Vagina (tissue), 2 donors: ENCODE measurements around the gene PLEKHM3. TPM values are rescaled to one million over a fixed set of nuclear protein-coding genes. Genes with fewer than 3 reads are reported as not detected.

ENCODE experiments used
- DNase-seq, 2 donors: peaks; one replicate each; pipeline ENCODE4 v3.0.0-alpha.2; 2017; ENCODE audit errors: extremely low spot score in 2 of 2
- H3K27ac ChIP-seq: fragments of 200-600 bp; sonication (generic); one replicate; pipeline ENCODE4 v1.5.1; 2019
- H3K27me3 ChIP-seq: fragments of 200-600 bp; sonication (generic); one replicate; pipeline ENCODE4 v1.5.1; 2019
- H3K36me3 ChIP-seq, 2 donors: fragments of 200-600 bp; sonication (generic); one replicate each; pipeline ENCODE4 v1.5.1; 2017 to 2019
- H3K4me1 ChIP-seq: fragments of 200-600 bp; sonication (generic); one replicate; pipeline ENCODE4 v1.5.1; 2019
- H3K4me3 ChIP-seq, 2 donors: fragments of 200-600 bp; sonication (generic); 1 replicate in 1 of 2; 2 replicates in 1 of 2; pipeline ENCODE4 v1.5.1; 2016 to 2019
- H3K9me3 ChIP-seq: fragments of 200-600 bp; sonication (generic); one replicate; pipeline ENCODE4 v1.5.1; 2019
- POLR2A ChIP-seq, 2 donors: fragments of 450-650 bp; IDR thresholded peaks; one replicate each; pipeline ENCODE4 v1.6.1; 2017; ENCODE audit warnings: antibody characterized with exemption in 2 of 2, mild to moderate bottlenecking in 2 of 2, moderate library complexity in 2 of 2
- POLR2AphosphoS5 ChIP-seq, 2 donors: sonication (generic); formaldehyde crosslinking; IDR thresholded peaks; one replicate each; pipeline ENCODE4 v1.9.0; 2017; ENCODE audit warnings: antibody characterized with exemption in 2 of 2, mild to moderate bottlenecking in 2 of 2, low read depth in 1 of 2; ENCODE audit not compliant: insufficient read depth in 1 of 2
- intact Hi-C: fragments of 100-400 bp; cut with DNase I; formaldehyde crosslinking; loops from one replicate; pipeline ENCODE4 v1.15.1; 2023
- total RNA-seq: library from RNA; depleted of rRNA; stranded (reverse); fragments of >200 nt; gene quantifications from one replicate; pipeline ENCODE4 v1.2.3, GENCODE V29; 2016
- TF ChIP-seq, protein P1 (sequence below), 3 experiments: fragments of 450-650 bp in 2 of 3; fragments of 200-600 bp in 1 of 3; sonication (generic) in 1 of 3; IDR thresholded peaks; one replicate each; pipeline ENCODE4 v1.5.1; 2017 to 2019; ENCODE audit warnings: antibody characterized with exemption in 3 of 3, mild to moderate bottlenecking in 2 of 3, moderate library complexity in 2 of 3

PLEKHM3 gene
- total RNA-seq, 1 donor from 2014 or later = 21.4 TPM

- Histone ChIP-seq H3K36me3 (no peaks in the 10 kb centered on the region), H3K9me3 (no peaks in the 10 kb centered on the region), H3K27ac (no peak overlapping the region), H3K27me3 (no peaks in the 10 kb centered on the region), H3K4me3 (no peak overlapping the region), H3K4me1 (no peaks in the 10 kb centered on the region)
- TF ChIP-seq, protein P1, sequence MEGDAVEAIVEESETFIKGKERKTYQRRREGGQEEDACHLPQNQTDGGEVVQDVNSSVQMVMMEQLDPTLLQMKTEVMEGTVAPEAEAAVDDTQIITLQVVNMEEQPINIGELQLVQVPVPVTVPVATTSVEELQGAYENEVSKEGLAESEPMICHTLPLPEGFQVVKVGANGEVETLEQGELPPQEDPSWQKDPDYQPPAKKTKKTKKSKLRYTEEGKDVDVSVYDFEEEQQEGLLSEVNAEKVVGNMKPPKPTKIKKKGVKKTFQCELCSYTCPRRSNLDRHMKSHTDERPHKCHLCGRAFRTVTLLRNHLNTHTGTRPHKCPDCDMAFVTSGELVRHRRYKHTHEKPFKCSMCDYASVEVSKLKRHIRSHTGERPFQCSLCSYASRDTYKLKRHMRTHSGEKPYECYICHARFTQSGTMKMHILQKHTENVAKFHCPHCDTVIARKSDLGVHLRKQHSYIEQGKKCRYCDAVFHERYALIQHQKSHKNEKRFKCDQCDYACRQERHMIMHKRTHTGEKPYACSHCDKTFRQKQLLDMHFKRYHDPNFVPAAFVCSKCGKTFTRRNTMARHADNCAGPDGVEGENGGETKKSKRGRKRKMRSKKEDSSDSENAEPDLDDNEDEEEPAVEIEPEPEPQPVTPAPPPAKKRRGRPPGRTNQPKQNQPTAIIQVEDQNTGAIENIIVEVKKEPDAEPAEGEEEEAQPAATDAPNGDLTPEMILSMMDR (IDR thresholded peaks at IDR 0.05) = no peak
- TF ChIP-seq POLR2A (IDR thresholded peaks at IDR 0.05) = no peak
- TF ChIP-seq POLR2AphosphoS5 (IDR thresholded peaks at IDR 0.05; ENCODE audit: insufficient read depth in 1 of 2, low read depth in 1 of 2) = no peak
- intact Hi-C loops = no loop called here
- no peak for DNase-seq
Measured at GRCh38 chr2:207987025-207987716, 38.2 kb downstream of the PLEKHM3 start.

DNA sequence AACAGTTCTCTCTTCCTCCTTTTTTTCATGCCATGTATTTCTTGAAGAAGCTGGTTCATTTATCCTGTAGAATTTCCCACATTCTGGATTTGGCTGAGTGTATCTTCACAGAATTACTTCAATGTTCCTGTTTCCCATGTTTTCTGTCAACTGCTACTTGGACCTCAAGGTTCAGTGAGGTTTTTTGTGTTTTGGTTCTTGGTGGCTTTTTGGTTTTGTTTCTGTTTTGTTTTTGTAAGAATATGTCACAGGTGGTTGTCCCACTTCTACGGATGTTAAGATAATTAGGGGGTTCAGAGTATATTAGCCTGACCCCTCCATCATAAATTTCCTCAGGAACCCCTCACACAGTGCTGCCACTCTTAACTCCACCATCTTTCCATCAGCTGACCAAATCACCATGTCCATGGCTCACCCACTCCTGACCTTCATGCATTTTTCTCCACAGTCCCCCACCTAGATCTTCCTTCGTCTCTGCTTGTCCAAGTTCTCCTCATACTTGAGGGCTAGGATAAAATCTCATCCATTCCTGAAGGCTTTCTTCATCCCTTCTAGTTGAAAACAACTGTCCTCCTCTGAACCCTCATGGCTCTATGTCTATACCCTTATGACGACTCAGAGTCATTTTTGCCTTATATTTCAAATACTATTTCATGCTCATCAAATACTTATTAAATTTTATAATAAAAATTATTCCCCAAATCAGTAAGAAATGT, 40.4 kb downstream of the PLEKHM3 start:
- Histone ChIP-seq H3K27me3 (no peaks in the 10 kb centered on the region), H3K9me3 (no peaks in the 10 kb centered on the region), H3K4me1 (no peaks in the 10 kb centered on the region), H3K36me3 (no peaks in the 10 kb centered on the region), H3K27ac (no peak overlapping the region), H3K4me3 (no peak overlapping the region)
- intact Hi-C loops = no loop called here
- DNase-seq = no peak
- TF ChIP-seq POLR2A (IDR thresholded peaks at IDR 0.05) (no peak), POLR2AphosphoS5 (IDR thresholded peaks at IDR 0.05; ENCODE audit: insufficient read depth in 1 of 2, low read depth in 1 of 2) (no peak)
- TF ChIP-seq, protein P1 (IDR thresholded peaks at IDR 0.05) = no peak

DNA sequence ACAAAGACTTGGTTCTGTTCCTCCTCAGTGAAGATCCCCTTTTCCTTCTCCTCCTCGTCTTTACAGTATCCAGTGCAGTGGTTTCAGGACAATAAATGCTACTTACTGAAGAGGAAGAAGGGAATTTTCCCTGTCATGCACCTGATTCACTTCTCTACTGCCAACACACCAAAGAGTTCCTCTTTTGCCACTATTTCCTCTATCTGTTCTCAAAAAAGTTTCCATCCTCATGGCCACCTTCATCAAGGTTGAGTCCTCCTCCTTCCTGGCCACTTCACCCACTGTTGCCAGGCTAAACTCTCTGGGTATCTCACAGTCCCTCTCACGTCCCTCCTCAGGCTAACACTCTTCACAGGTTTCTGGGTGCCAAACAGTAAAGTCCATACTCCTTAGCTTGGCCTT, 41.7 kb downstream of the PLEKHM3 start:
- TF ChIP-seq, protein P1 (IDR thresholded peaks at IDR 0.05) = no peak
- TF ChIP-seq POLR2AphosphoS5 (IDR thresholded peaks at IDR 0.05; ENCODE audit: insufficient read depth in 1 of 2, low read depth in 1 of 2) = no peak
- TF ChIP-seq POLR2A (IDR thresholded peaks at IDR 0.05) = no peak
- H3K36me3 ChIP-seq = no peaks in the 10 kb centered on the region
- DNase-seq = no peak
- H3K4me3 ChIP-seq = no peak overlapping the region
- H3K4me1 ChIP-seq = no peaks in the 10 kb centered on the region
- intact Hi-C loops = no loop called here
- no peaks in the 10 kb centered on the region for H3K9me3 ChIP-seq
- H3K27me3 ChIP-seq = no peaks in the 10 kb centered on the region
- no peak overlapping the region for H3K27ac ChIP-seq

DNA sequence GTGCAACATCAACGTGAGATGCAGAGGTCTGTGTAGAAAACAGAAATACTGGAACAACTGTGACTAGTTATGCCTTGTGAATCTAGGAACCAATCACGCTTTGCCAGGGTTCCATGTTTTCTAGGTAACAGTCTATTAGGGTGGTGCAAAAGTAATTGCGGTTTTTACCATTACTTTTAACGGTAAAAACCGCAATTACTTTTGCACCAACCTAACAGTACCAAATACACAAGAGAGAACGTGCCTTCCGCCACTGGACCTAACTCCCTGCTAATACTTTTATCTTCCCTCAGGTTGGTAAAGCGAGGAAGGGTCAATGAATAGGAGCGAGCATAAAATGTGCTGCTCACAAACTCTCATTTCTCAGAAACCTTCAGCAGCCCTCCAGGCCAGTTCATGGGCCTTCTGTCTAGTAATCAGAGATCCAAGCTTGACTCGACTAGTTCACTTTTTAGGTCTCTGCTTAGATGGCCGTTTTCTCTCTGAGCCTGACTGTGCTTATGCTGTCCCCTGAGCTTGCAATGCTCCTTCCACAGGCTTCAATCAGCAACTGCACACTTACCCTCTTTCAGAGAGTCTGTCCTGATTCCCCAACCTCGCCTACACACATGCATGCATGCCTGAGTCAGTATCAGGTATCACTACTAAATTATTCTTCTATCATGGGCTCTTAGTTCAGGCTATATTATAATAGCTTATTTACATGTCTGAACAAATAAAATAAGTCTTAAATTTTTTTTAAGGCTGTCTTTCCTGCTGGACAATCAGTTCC, 47.0 kb downstream of the PLEKHM3 start:
- Histone ChIP-seq H3K27ac (no peak overlapping the region), H3K36me3 (peaks cover 0 to 18% of the 10 kb centered on the region in 2 donors), H3K4me1 (no peaks in the 10 kb centered on the region), H3K9me3 (no peaks in the 10 kb centered on the region), H3K4me3 (no peak overlapping the region), H3K27me3 (no peaks in the 10 kb centered on the region)
- TF ChIP-seq, protein P1 (IDR thresholded peaks at IDR 0.05) = no peak
- no peak for TF ChIP-seq POLR2AphosphoS5 (IDR thresholded peaks at IDR 0.05; ENCODE audit: insufficient read depth in 1 of 2, low read depth in 1 of 2)
- no peak for DNase-seq
- intact Hi-C loops = loop anchor here (10.0 kb wide), 1 partner anchor 234 kb away; no protein-coding TSS in a partner anchor
